Stomach (tissue), 9 donors: ENCODE data around the gene MVP. TPM values are rescaled to one million over a fixed set of nuclear protein-coding genes. Genes with fewer than 3 reads are reported as not detected.

ENCODE experiments used
- DNase-seq, 2 donors: peaks; one replicate each; pipeline versions ENCODE4 v3.0.0 to v3.0.0-alpha.2; 2013 to 2019
- H3K27ac ChIP-seq, 5 donors: fragments of 200-600 bp in 4 of 5; sonication (generic) in 4 of 5; one replicate each; pipeline ENCODE4 v1.5.1; 2013 to 2019; ENCODE audit warnings: mild to moderate bottlenecking in 1 of 5, moderate library complexity in 1 of 5
- H3K27me3 ChIP-seq, 3 donors: fragments of 200-600 bp; sonication (generic); one replicate each; pipeline ENCODE4 v1.5.1; 2017 to 2019; ENCODE audit warnings: mixed run types in 1 of 3
- H3K36me3 ChIP-seq, 4 donors: fragments of 200-600 bp; sonication (generic); 1 replicate in 3 of 4; 2 replicates in 1 of 4; pipeline ENCODE4 v1.5.1; 2016 to 2019
- H3K4me1 ChIP-seq, 4 donors: fragments of 200-600 bp; sonication (generic); one replicate each; pipeline ENCODE4 v1.5.1; 2016 to 2019
- H3K4me3 ChIP-seq, 4 donors: fragments of 200-600 bp; sonication (generic) in 3 of 4; one replicate each; pipeline ENCODE4 v1.5.1; 2016 to 2019; ENCODE audit warnings: mild to moderate bottlenecking in 1 of 4
- H3K9me3 ChIP-seq, 4 donors: fragments of 200-600 bp; sonication (generic); one replicate each; pipeline ENCODE4 v1.5.1; 2016 to 2019
- CTCF ChIP-seq, 7 experiments: fragments of 450-650 bp in 4 of 7; fragments of 200-600 bp in 3 of 7; sonication (generic) in 3 of 7; IDR thresholded peaks; one replicate each; pipeline ENCODE4 v1.5.1; 2016 to 2019; ENCODE audit warnings: antibody characterized with exemption in 7 of 7, control low read depth in 2 of 7, mild to moderate bottlenecking in 1 of 7
- EP300 ChIP-seq: sonication (generic); formaldehyde crosslinking; IDR thresholded peaks from one replicate; pipeline ENCODE4 v1.6.1; 2017; ENCODE audit warnings: antibody characterized with exemption
- POLR2A ChIP-seq, 4 donors: fragments of 450-650 bp; IDR thresholded peaks; one replicate each; pipeline ENCODE4 v1.6.1; 2016; ENCODE audit warnings: antibody characterized with exemption in 4 of 4, control low read depth in 2 of 4, mild to moderate bottlenecking in 1 of 4, moderate library complexity in 1 of 4
- POLR2AphosphoS5 ChIP-seq, 3 donors: sonication (generic); formaldehyde crosslinking; IDR thresholded peaks; one replicate each; pipeline ENCODE4 v1.6.1; 2016; ENCODE audit warnings: antibody characterized with exemption in 3 of 3
- WGBS, 5 donors: extraction: QIAGEN DNeasy Blood & Tissue Kit in 3 of 5; methylation state at CpG; one replicate each; pipeline versions ENCODE4 v1.1.5 to v1.1.7; 2013 to 2018; 5-methylcytosine and 5-hydroxymethylcytosine counted together
- intact Hi-C: fragments of 100-400 bp; cut with DNase I; formaldehyde crosslinking; loops from one replicate; pipeline ENCODE4 v1.15.1; 2023; ENCODE audit warnings: low total_unique reads
- polyA plus RNA-seq, 3 donors: library from polyadenylated mRNA; stranded (reverse); fragments of 200-250 nt; gene quantifications; one replicate each; pipeline ENCODE4 v1.2.3, GENCODE V29; 2013
- total RNA-seq, 5 donors: library from RNA; depleted of rRNA; stranded (reverse); fragments of >200 nt; gene quantifications; one replicate each; pipeline versions ENCODE4 v1.1.0 to v1.2.3, GENCODE V29; 2014 to 2016
- donor health status: healthy with polysubstance abuse.
- donor health status: Bipolar disorder and iron deficiency.
- donor health status: healthy.

Gene MVP
- total and polyA plus RNA-seq, 8 donors = 92.2 to 453 (median 133) TPM

- intact Hi-C loops = no loop called here
- Histone ChIP-seq H3K4me1 (peaks cover 53 to 86% (median 83%) of the 10 kb centered on the region in 4 donors), H3K4me3 (peak overlapping the region in 1 of 4 donors; percentile 87), H3K27me3 (peaks cover 0 to 6% (median 0%) of the 10 kb centered on the region in 3 donors), H3K9me3 (no peaks in the 10 kb centered on the region), H3K27ac (peak overlapping the region in 4 of 5 donors; percentile 94 to 98 (median 96)), H3K36me3 (peaks cover 0 to 21% (median 18%) of the 10 kb centered on the region in 4 donors)
- DNase-seq = no peak
- TF ChIP-seq POLR2A (IDR thresholded peaks at IDR 0.05) = no peak
- no peak for TF ChIP-seq POLR2AphosphoS5 (IDR thresholded peaks at IDR 0.05)
- TF ChIP-seq EP300 = no peak
- no peak for TF ChIP-seq CTCF (IDR thresholded peaks at IDR 0.05)
- WGBS, 5 donors = 61 to 82% (median 69%) methylated on average over 4 of the region's 4 CpGs
These were observed 2.2 kb upstream of the MVP start for GRCh38 chr16:29818082-29818481.

GRCh38 chr16:29819506-29819905, 756 bp upstream of the MVP start:
- intact Hi-C loops = no loop called here
- H3K4me1 ChIP-seq = peaks cover 62 to 86% (median 84%) of the 10 kb centered on the region in 4 donors
- no peaks in the 10 kb centered on the region for H3K27me3 ChIP-seq
- H3K9me3 ChIP-seq = no peaks in the 10 kb centered on the region
- DNase-seq = peak in 1 of 2 donors; percentile 40
- no peak for TF ChIP-seq EP300
- peak in 2 of 7 experiments; percentile 22 to 38 for TF ChIP-seq CTCF (IDR thresholded peaks at IDR 0.05)
- peaks cover 0 to 21% (median 18%) of the 10 kb centered on the region in 4 donors for H3K36me3 ChIP-seq
- H3K27ac ChIP-seq = peak overlapping the region; percentile 58 to 97 (median 94)
- peak overlapping the region in 3 of 4 donors; percentile 66 to 80 (median 77) for H3K4me3 ChIP-seq
- 42 to 58% (median 50%) methylated on average over 15 of the region's 15 CpGs for WGBS, 5 donors

- peak in 1 of 4 donors; percentile 47 for TF ChIP-seq POLR2A (IDR thresholded peaks at IDR 0.05)
- TF ChIP-seq EP300 = no peak
- TF ChIP-seq POLR2AphosphoS5 (IDR thresholded peaks at IDR 0.05) = peak in 2 of 3 donors; percentile 77 to 80
- H3K27ac ChIP-seq = peak overlapping the region; percentile 87 to 97 (median 94)
- WGBS, 5 donors = 5 to 13% (median 6%) methylated on average over 5 to 11 of the region's 11 CpGs
- H3K27me3 ChIP-seq = no peaks in the 10 kb centered on the region
- DNase-seq = peak; percentile 84 to 86
- H3K36me3 ChIP-seq = peaks cover 0 to 21% (median 19%) of the 10 kb centered on the region in 4 donors
- H3K4me3 ChIP-seq = peak overlapping the region; percentile 57 to 80 (median 72)
- intact Hi-C loops = no loop called here
- H3K9me3 ChIP-seq = no peaks in the 10 kb centered on the region
- H3K4me1 ChIP-seq = peaks cover 68 to 89% (median 89%) of the 10 kb centered on the region in 4 donors
These were observed 724 bp downstream of the MVP start for GRCh38 chr16:29820730-29821642.

- Histone ChIP-seq H3K4me3 (peak overlapping the region; percentile 57 to 80 (median 72)), H3K27ac (peak overlapping the region; percentile 87 to 97 (median 94)), H3K4me1 (peaks cover 74 to 96% (median 94%) of the 10 kb centered on the region in 4 donors), H3K27me3 (no peaks in the 10 kb centered on the region), H3K36me3 (peaks cover 0 to 21% (median 20%) of the 10 kb centered on the region in 4 donors), H3K9me3 (no peaks in the 10 kb centered on the region)
- intact Hi-C loops = no loop called here
- 10 to 26% (median 16%) methylated on average over 7 of the region's 7 CpGs for WGBS, 5 donors
- TF ChIP-seq POLR2AphosphoS5 (IDR thresholded peaks at IDR 0.05) = peak in 2 of 3 donors; percentile 3 to 27
- no peak for TF ChIP-seq CTCF (IDR thresholded peaks at IDR 0.05)
- DNase-seq = peak; percentile 40 to 73
These were observed 1.4 kb downstream of the MVP start for GRCh38 chr16:29821643-29822115.
